ENCODE data around the gene ATF7.

GRCh38 chr12:53474077-53474476 is 152.1 kb downstream of the ATF7 start:
- TF ChIP-seq ZNF274 (CRISPR knock-in tag; IDR thresholded peaks at IDR 0.05) (no peak), PTBP1 (IDR thresholded peaks at IDR 0.05; ENCODE audit: low read depth, low read length, poor library complexity, severe bottlenecking) (no peak), ZNF646 (CRISPR knock-in tag; IDR thresholded peaks at IDR 0.05) (no peak), IRF2 (CRISPR knock-in tag; IDR thresholded peaks at IDR 0.05) (no peak), SIN3A (IDR thresholded peaks at IDR 0.05; ENCODE audit: borderline replicate concordance, low read depth, low read length) (no peak)

All from HepG2 (cell line).